ENCODE results near the gene SERTAD2. TPM values are rescaled to one million over a fixed set of nuclear protein-coding genes. Genes with fewer than 3 reads are reported as not detected.

SERTAD2 gene
- total and polyA plus RNA-seq, 2 experiments from 2014 or later, result 6.2 to 6.4 TPM

DNA sequence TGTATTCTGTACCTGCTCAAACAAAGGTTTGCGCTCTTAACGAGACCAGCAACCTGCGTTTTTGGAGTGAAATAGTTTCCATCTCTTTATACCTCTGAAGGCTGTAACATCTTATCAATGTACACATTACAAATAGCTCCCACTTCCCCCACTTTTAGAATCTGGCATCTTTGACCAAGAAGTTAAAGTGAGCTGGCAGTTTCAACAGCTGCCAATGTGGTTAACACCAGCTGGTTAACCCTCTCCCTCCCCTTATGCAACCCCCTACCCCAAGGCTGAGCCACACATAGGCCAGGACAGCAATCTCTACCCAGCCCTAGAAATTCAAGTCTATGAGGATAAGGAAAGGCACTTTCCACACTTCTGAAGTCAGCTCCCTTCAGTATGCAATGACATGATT is 2.2 kb upstream of the SERTAD2 start:
- TF ChIP-seq EZH2phosphoT487 (IDR thresholded peaks at IDR 0.05; ENCODE audit: unreplicated experiment), result no peak
- TF ChIP-seq, protein P1, sequence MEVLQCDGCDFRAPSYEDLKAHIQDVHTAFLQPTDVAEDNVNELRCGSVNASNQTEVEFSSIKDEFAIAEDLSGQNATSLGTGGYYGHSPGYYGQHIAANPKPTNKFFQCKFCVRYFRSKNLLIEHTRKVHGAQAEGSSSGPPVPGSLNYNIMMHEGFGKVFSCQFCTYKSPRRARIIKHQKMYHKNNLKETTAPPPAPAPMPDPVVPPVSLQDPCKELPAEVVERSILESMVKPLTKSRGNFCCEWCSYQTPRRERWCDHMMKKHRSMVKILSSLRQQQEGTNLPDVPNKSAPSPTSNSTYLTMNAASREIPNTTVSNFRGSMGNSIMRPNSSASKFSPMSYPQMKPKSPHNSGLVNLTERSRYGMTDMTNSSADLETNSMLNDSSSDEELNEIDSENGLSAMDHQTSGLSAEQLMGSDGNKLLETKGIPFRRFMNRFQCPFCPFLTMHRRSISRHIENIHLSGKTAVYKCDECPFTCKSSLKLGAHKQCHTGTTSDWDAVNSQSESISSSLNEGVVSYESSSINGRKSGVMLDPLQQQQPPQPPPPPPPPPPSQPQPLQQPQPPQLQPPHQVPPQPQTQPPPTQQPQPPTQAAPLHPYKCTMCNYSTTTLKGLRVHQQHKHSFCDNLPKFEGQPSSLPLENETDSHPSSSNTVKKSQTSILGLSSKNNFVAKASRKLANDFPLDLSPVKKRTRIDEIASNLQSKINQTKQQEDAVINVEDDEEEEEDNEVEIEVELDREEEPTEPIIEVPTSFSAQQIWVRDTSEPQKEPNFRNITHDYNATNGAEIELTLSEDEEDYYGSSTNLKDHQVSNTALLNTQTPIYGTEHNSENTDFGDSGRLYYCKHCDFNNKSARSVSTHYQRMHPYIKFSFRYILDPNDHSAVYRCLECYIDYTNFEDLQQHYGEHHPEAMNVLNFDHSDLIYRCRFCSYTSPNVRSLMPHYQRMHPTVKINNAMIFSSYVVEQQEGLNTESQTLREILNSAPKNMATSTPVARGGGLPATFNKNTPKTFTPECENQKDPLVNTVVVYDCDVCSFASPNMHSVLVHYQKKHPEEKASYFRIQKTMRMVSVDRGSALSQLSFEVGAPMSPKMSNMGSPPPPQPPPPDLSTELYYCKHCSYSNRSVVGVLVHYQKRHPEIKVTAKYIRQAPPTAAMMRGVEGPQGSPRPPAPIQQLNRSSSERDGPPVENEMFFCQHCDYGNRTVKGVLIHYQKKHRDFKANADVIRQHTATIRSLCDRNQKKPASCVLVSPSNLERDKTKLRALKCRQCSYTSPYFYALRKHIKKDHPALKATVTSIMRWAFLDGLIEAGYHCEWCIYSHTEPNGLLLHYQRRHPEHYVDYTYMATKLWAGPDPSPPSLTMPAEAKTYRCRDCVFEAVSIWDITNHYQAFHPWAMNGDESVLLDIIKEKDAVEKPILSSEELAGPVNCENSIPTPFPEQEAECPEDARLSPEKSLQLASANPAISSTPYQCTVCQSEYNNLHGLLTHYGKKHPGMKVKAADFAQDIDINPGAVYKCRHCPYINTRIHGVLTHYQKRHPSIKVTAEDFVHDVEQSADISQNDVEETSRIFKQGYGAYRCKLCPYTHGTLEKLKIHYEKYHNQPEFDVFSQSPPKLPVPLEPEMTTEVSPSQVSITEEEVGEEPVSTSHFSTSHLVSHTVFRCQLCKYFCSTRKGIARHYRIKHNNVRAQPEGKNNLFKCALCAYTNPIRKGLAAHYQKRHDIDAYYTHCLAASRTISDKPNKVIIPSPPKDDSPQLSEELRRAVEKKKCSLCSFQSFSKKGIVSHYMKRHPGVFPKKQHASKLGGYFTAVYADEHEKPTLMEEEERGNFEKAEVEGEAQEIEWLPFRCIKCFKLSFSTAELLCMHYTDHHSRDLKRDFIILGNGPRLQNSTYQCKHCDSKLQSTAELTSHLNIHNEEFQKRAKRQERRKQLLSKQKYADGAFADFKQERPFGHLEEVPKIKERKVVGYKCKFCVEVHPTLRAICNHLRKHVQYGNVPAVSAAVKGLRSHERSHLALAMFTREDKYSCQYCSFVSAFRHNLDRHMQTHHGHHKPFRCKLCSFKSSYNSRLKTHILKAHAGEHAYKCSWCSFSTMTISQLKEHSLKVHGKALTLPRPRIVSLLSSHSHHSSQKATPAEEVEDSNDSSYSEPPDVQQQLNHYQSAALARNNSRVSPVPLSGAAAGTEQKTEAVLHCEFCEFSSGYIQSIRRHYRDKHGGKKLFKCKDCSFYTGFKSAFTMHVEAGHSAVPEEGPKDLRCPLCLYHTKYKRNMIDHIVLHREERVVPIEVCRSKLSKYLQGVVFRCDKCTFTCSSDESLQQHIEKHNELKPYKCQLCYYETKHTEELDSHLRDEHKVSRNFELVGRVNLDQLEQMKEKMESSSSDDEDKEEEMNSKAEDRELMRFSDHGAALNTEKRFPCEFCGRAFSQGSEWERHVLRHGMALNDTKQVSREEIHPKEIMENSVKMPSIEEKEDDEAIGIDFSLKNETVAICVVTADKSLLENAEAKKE (CRISPR knock-in tag; IDR thresholded peaks at IDR 0.05), result no peak
- TF ChIP-seq, protein P2, sequence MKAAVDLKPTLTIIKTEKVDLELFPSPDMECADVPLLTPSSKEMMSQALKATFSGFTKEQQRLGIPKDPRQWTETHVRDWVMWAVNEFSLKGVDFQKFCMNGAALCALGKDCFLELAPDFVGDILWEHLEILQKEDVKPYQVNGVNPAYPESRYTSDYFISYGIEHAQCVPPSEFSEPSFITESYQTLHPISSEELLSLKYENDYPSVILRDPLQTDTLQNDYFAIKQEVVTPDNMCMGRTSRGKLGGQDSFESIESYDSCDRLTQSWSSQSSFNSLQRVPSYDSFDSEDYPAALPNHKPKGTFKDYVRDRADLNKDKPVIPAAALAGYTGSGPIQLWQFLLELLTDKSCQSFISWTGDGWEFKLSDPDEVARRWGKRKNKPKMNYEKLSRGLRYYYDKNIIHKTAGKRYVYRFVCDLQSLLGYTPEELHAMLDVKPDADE (IDR thresholded peaks at IDR 0.05), result no peak
- TF ChIP-seq, protein P3, sequence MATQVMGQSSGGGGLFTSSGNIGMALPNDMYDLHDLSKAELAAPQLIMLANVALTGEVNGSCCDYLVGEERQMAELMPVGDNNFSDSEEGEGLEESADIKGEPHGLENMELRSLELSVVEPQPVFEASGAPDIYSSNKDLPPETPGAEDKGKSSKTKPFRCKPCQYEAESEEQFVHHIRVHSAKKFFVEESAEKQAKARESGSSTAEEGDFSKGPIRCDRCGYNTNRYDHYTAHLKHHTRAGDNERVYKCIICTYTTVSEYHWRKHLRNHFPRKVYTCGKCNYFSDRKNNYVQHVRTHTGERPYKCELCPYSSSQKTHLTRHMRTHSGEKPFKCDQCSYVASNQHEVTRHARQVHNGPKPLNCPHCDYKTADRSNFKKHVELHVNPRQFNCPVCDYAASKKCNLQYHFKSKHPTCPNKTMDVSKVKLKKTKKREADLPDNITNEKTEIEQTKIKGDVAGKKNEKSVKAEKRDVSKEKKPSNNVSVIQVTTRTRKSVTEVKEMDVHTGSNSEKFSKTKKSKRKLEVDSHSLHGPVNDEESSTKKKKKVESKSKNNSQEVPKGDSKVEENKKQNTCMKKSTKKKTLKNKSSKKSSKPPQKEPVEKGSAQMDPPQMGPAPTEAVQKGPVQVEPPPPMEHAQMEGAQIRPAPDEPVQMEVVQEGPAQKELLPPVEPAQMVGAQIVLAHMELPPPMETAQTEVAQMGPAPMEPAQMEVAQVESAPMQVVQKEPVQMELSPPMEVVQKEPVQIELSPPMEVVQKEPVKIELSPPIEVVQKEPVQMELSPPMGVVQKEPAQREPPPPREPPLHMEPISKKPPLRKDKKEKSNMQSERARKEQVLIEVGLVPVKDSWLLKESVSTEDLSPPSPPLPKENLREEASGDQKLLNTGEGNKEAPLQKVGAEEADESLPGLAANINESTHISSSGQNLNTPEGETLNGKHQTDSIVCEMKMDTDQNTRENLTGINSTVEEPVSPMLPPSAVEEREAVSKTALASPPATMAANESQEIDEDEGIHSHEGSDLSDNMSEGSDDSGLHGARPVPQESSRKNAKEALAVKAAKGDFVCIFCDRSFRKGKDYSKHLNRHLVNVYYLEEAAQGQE (IDR thresholded peaks at IDR 0.05; ENCODE audit: unreplicated experiment), result no peak
- no peak for TF ChIP-seq NANOG (IDR thresholded peaks at IDR 0.05; ENCODE audit: borderline replicate concordance)
- no peak for TF ChIP-seq POLR2AphosphoS5 (IDR thresholded peaks at IDR 0.05; ENCODE audit: low read depth)
- TF ChIP-seq ZNF331 (CRISPR knock-in tag; IDR thresholded peaks at IDR 0.05; ENCODE audit: low read depth), result no peak
- no peak for TF ChIP-seq STAT1 (IDR thresholded peaks at IDR 0.05; ENCODE audit: unreplicated experiment)
- TF ChIP-seq JUNB (IDR thresholded peaks at IDR 0.05; ENCODE audit: unreplicated experiment), result no peak
- no peak for TF ChIP-seq CREB1 (CRISPR knock-in tag; IDR thresholded peaks at IDR 0.05; ENCODE audit: low read depth)
- TF ChIP-seq, protein P4, sequence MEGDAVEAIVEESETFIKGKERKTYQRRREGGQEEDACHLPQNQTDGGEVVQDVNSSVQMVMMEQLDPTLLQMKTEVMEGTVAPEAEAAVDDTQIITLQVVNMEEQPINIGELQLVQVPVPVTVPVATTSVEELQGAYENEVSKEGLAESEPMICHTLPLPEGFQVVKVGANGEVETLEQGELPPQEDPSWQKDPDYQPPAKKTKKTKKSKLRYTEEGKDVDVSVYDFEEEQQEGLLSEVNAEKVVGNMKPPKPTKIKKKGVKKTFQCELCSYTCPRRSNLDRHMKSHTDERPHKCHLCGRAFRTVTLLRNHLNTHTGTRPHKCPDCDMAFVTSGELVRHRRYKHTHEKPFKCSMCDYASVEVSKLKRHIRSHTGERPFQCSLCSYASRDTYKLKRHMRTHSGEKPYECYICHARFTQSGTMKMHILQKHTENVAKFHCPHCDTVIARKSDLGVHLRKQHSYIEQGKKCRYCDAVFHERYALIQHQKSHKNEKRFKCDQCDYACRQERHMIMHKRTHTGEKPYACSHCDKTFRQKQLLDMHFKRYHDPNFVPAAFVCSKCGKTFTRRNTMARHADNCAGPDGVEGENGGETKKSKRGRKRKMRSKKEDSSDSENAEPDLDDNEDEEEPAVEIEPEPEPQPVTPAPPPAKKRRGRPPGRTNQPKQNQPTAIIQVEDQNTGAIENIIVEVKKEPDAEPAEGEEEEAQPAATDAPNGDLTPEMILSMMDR (conservative IDR thresholded peaks at IDR 0.05; ENCODE audit: low read depth in 2 of 2), result no peak
- TF ChIP-seq EZH2 (IDR thresholded peaks at IDR 0.05; ENCODE audit: low read depth, unreplicated experiment), result no peak
- no peak for TF ChIP-seq ZNF114 (CRISPR knock-in tag; IDR thresholded peaks at IDR 0.05)
- H3K36me3 Mint-ChIP-seq (ENCODE audit: low read depth), result no peaks in the 10 kb centered on the region
- H2AFZ ChIP-seq, result no peak overlapping the region
- H3K4me2 ChIP-seq, result no peak overlapping the region
- H3K4me1 ChIP-seq (ENCODE audit: insufficient read depth), result peaks cover 32% of the 10 kb centered on the region
- no peak overlapping the region for H3K27ac ChIP-seq (ENCODE audit: low read depth)
- peaks cover 23% of the 10 kb centered on the region for H3K27me3 Mint-ChIP-seq (ENCODE audit: insufficient read depth, low read depth, poor library complexity)
- no peak overlapping the region; the same call in 2 of the 3 replicates for H3K4me3 Mint-ChIP-seq
- H3K36me3 ChIP-seq (ENCODE audit: insufficient read depth), result no peaks in the 10 kb centered on the region
- H3K9me3 Mint-ChIP-seq, result no peaks in the 10 kb centered on the region
- no peak overlapping the region for H3K27ac Mint-ChIP-seq
- peaks cover 21% of the 10 kb centered on the region for H3K79me2 ChIP-seq (replicated peaks; ENCODE audit: insufficient read depth)
- H3K27me3 ChIP-seq (ENCODE audit: insufficient read depth), result peaks cover 42% of the 10 kb centered on the region
- ATAC-seq (no peak), DNase-seq (ENCODE audit: low spot score) (no peak)
- H3F3A ChIP-seq (replicated peaks; ENCODE audit: low read depth), result no peaks in the 10 kb centered on the region; the same call in 1 of the 2 replicates
- H4K20me1 ChIP-seq (replicated peaks; ENCODE audit: insufficient read depth), result peaks cover 20% of the 10 kb centered on the region
- H3K4me1 Mint-ChIP-seq, result peaks cover 29% of the 10 kb centered on the region
- no peak overlapping the region for H3K4me3 ChIP-seq
- no peaks in the 10 kb centered on the region for H3K9me2 ChIP-seq (ENCODE audit: insufficient read depth)

Data from GM23338 (cell line).